ENCODE results near the gene GALNT2. TPM values are rescaled to one million over a fixed set of nuclear protein-coding genes. Genes with fewer than 3 reads are reported as not detected.

The GALNT2 gene
- polyA plus RNA-seq, 1 of the 3 experiments (the other 2 are of a cell fraction) = 118 TPM

GRCh38 chr1:230243583-230244353, 176.7 kb downstream of the GALNT2 start:
- CTCF ChIA-PET = interaction anchor here (1.4 kb wide), 1 partner anchor 24 kb away, joined by 5 read pairs; no protein-coding TSS in a partner anchor
- Histone ChIP-seq H4K20me1 (ENCODE audit: insufficient read depth) (no peaks in the 10 kb centered on the region), H3K79me2 (ENCODE audit: insufficient read depth) (no peaks in the 10 kb centered on the region), H3K4me2 (no peak overlapping the region), H3F3A (replicated peaks; ENCODE audit: insufficient read depth) (no peaks in the 10 kb centered on the region), H3K9ac (no peak overlapping the region), H3K36me3 (replicated peaks in 1 of 2; ENCODE audit: control insufficient read depth in 1 of 2, insufficient read depth in 2 of 2, low read length in 1 of 2) (peaks cover 48% of the 10 kb centered on the region in 2 experiments), H3K4me1 (ENCODE audit: control insufficient read depth in 1 of 2, insufficient read depth in 2 of 2, low read depth in 1 of 2, low read length in 1 of 2) (no peaks in the 10 kb centered on the region; a peak in 1 of 4 replicates), H3K27me3 (ENCODE audit: insufficient read depth) (no peaks in the 10 kb centered on the region), H2AFZ (ENCODE audit: low read depth) (no peak overlapping the region), H3K27ac (ENCODE audit: low read depth in 2 of 2, low read length in 1 of 2) (no peak overlapping the region), H3K4me3 (ENCODE audit: low read depth in 2 of 2, low read length in 1 of 2) (no peak overlapping the region), H3K9me3 (no peaks in the 10 kb centered on the region), H3K9me2 (no peaks in the 10 kb centered on the region)
- TF ChIP-seq NRF1 (IDR thresholded peaks at IDR 0.05; ENCODE audit: low read depth, low read length) (no peak), USF1 (IDR thresholded peaks at IDR 0.05; ENCODE audit: borderline replicate concordance, low read depth) (no peak), SMC3 (IDR thresholded peaks at IDR 0.05; ENCODE audit: low read depth, low read length) (no peak), FOSL2 (IDR thresholded peaks at IDR 0.05; ENCODE audit: borderline replicate concordance, low read depth) (no peak), TEAD4 (IDR thresholded peaks at IDR 0.05; ENCODE audit: borderline replicate concordance, insufficient read depth) (no peak), JUND (IDR thresholded peaks at IDR 0.05) (no peak), GATA2 (CRISPR knock-in tag; IDR thresholded peaks at IDR 0.05) (no peak), CHD2 (IDR thresholded peaks at IDR 0.05; ENCODE audit: low read length, partially characterized antibody) (no peak), REST (IDR thresholded peaks at IDR 0.05; ENCODE audit: low read depth, low read length) (no peak), PBX3 (IDR thresholded peaks at IDR 0.05) (no peak), ELF1 (IDR thresholded peaks at IDR 0.05) (no peak), USF2 (IDR thresholded peaks at IDR 0.05; ENCODE audit: borderline replicate concordance, low read depth, low read length) (no peak), MXI1 (IDR thresholded peaks at IDR 0.05; ENCODE audit: low read depth, low read length) (no peak)
- POLR2A ChIA-PET = no interaction called here
- 96% methylated on average over 11 of the region's 15 CpGs for WGBS (ENCODE audit: low lambda C conversion rate)
- DNase-seq = no peak
